Erythroblast (primary cell): Measurements from ENCODE around the gene RDH13.

ENCODE experiments used
- GATA1 ChIP-seq: IDR thresholded peaks from 2 replicates; pipeline ENCODE4 v1.6.1; 2011; ENCODE audit warnings: low read depth, mild to moderate bottlenecking, control low read depth, low read length, moderate library complexity
- POLR2A ChIP-seq: IDR thresholded peaks from 2 replicates; pipeline ENCODE4 v1.6.1; 2011; ENCODE audit warnings: mild to moderate bottlenecking, low read length

DNA sequence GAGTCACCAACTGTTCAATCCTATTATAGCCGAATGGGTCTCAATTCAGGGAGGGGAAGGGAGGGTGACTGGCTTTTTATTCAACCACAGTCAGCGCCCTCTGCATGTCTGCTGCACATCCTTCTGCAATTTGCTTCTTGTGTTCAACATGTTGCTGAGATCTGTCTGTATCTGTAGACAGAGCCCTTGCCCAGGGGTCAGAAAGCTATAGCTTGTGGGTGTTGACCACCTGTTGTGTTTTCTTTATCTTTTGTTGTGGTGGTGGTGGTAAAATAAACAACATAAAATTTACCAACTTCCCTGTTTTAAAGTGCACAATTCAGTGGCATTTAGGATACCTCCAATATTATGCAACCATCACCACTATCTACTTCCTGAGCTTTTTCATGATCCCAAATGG, 42.3 kb upstream of the RDH13 start:
- TF ChIP-seq POLR2A (no peak), GATA1 (no peak)
